K562 (cell line): ENCODE measurements around the gene ZNF691. TPM values are rescaled to one million over a fixed set of nuclear protein-coding genes. Genes with fewer than 3 reads are reported as not detected.

Experiments used
- ATAC-seq: fragments of 200-7000 bp; cut with Tn5 transposase; 3 replicates; pipeline ENCODE4 v1.9.1; 2020; ENCODE audit warnings: moderate library complexity
- Bru-seq: library from RNA; stranded (reverse); fragments of 400-500 nt; gene quantifications from one replicate; lab custom pipeline; 2021; lab: Mats Ljungman, UMichigan
- BruChase-seq, 2 experiments: library from RNA; stranded (reverse); fragments of 400-500 nt; gene quantifications; one replicate each; lab custom pipeline; 2021; lab: Mats Ljungman, UMichigan
- BruUV-seq: library from RNA; stranded (reverse); fragments of 400-500 nt; replicated peaks from 2 replicates; lab custom pipeline; 2021; lab: Mats Ljungman, UMichigan
- CTCF ChIA-PET: fragments of 300-600 bp; formaldehyde crosslinking; extraction: SDS; loops from one replicate; lab custom pipeline; 2021; ENCODE audit warnings: low intra/inter-chr PET ratio; lab: Yijun Ruan, JAX
- POLR2A ChIA-PET: fragments of 300-600, 350-650 bp; sonication (Branson Sonifier 250); formaldehyde crosslinking; extraction: SDS; loops from one replicate; lab custom pipeline; 2021; ENCODE audit warnings: antibody characterized with exemption, inconsistent platforms; lab: Yijun Ruan, JAX
- DNase-seq, 4 experiments: peaks; one replicate each; pipeline versions ENCODE4 v3.0.0 to v3.0.0-alpha.2; 2011 to 2018; ENCODE audit warnings: low spot score in 3 of 4, mixed read lengths in 3 of 4; ENCODE audit errors: extremely low read depth in 1 of 4
- FAIRE-seq: peaks from 2 replicates; lab custom pipeline; 2011; peaks lifted over from hg19 to GRCh38; lab: Jason Lieb, UNC
- H2AFZ ChIP-seq: 2 replicates; pipeline ENCODE4 v1.6.0; 2011; ENCODE audit warnings: low read depth, low read length, control low read depth, inconsistent platforms
- H3K27ac ChIP-seq: fragments of 200-600 bp; 3 replicates; pipeline ENCODE4 v1.8.0; 2011; ENCODE audit warnings: low read depth, mild to moderate bottlenecking, control low read depth, inconsistent platforms, low read length, moderate library complexity, mixed read lengths; ENCODE audit errors: extremely low read depth
- H3K27me3 ChIP-seq, 2 experiments: fragments of 300-600 bp in 1 of 2; 2 replicates in 1 of 2; 3 replicates in 1 of 2; pipeline versions ENCODE4 v1.6.0 to v1.8.0; 2011; ENCODE audit warnings: inconsistent platforms in 2 of 2, low read length in 2 of 2, mild to moderate bottlenecking in 1 of 2, mixed read lengths in 1 of 2, moderate library complexity in 1 of 2; ENCODE audit not compliant: control insufficient read depth in 2 of 2, insufficient read depth in 2 of 2
- H3K36me3 ChIP-seq: fragments of 300-600 bp; 3 replicates; pipeline ENCODE4 v1.8.0; 2011; ENCODE audit warnings: mild to moderate bottlenecking, low read length, inconsistent platforms; ENCODE audit not compliant: control insufficient read depth, insufficient read depth
- H3K4me1 ChIP-seq, 2 experiments: fragments of 200-600 bp in 1 of 2; replicated peaks in 1 of 2; 2 replicates in 1 of 2; 3 replicates in 1 of 2; pipeline versions ENCODE4 v1.5.1 to v1.8.0; 2011; ENCODE audit warnings: inconsistent platforms in 2 of 2, low read length in 2 of 2, mild to moderate bottlenecking in 1 of 2, mixed read lengths in 1 of 2, moderate library complexity in 1 of 2; ENCODE audit not compliant: control insufficient read depth in 2 of 2, insufficient read depth in 2 of 2
- H3K4me2 ChIP-seq: 2 replicates; pipeline ENCODE4 v1.6.1; 2011; ENCODE audit warnings: low read length, control low read depth, inconsistent platforms, mixed read lengths; ENCODE audit not compliant: insufficient read depth
- H3K4me3 ChIP-seq: fragments of 200-600 bp; sonication (generic), shearing (Covaris generic); 2 replicates; pipeline ENCODE4 v1.5.1; 2016; ENCODE audit warnings: control low read depth, inconsistent platforms
- H3K79me2 ChIP-seq: fragments of 200-600 bp; 3 replicates; pipeline ENCODE4 v1.8.0; 2011; ENCODE audit warnings: low read length, inconsistent platforms; ENCODE audit not compliant: control insufficient read depth, insufficient read depth
- H3K9ac ChIP-seq, 2 experiments: 2 replicates each; pipeline versions ENCODE4 v1.6.0 to v1.6.1; 2011; ENCODE audit warnings: low read depth in 2 of 2, low read length in 2 of 2, control low read depth in 1 of 2, inconsistent platforms in 1 of 2, mild to moderate bottlenecking in 1 of 2, mixed read lengths in 1 of 2; ENCODE audit not compliant: insufficient read depth in 1 of 2
- H3K9me1 ChIP-seq: one replicate; pipeline ENCODE4 v1.6.0; 2011; ENCODE audit warnings: inconsistent platforms, mild to moderate bottlenecking, low read length, moderate library complexity; ENCODE audit not compliant: control insufficient read depth, insufficient read depth
- H3K9me3 ChIP-seq: replicated peaks from 2 replicates; pipeline ENCODE4 v1.5.1; 2011; ENCODE audit warnings: low read depth, low read length, inconsistent platforms; ENCODE audit not compliant: control insufficient read depth, insufficient read depth
- H4K20me1 ChIP-seq: replicated peaks from 2 replicates; pipeline ENCODE4 v1.6.1; 2011; ENCODE audit warnings: low read length, inconsistent platforms, mixed read lengths; ENCODE audit not compliant: control insufficient read depth, insufficient read depth
- BRCA1 ChIP-seq, 2 experiments: fragments of 450-650 bp in 1 of 2; sonication (generic) in 1 of 2; formaldehyde crosslinking in 1 of 2; IDR thresholded peaks; 2 replicates each; pipeline versions ENCODE4 v1.5.0 to v1.6.1; 2017 to 2020; ENCODE audit warnings: mild to moderate bottlenecking in 1 of 2, missing genetic modification reagents in 1 of 2
- BRF2 ChIP-seq: IDR thresholded peaks from 3 replicates; pipeline ENCODE4 v1.6.1; 2011; ENCODE audit warnings: borderline replicate concordance, mild to moderate bottlenecking; ENCODE audit not compliant: insufficient read length, insufficient read depth
- CEBPG ChIP-seq, 3 experiments: fragments of 200-800 bp in 1 of 3; sonication (Bioruptor generic) in 1 of 3; sonication (generic) in 1 of 3; formaldehyde crosslinking in 1 of 3; IDR thresholded peaks in 2 of 3; conservative IDR thresholded peaks in 1 of 3; 2 replicates each; pipeline versions ENCODE4 v1.6.1 to v1.8.0; 2016 to 2022; ENCODE audit warnings: missing compliant biosample characterization in 2 of 3, missing genetic modification characterization in 2 of 3, mild to moderate bottlenecking in 1 of 3, missing genetic modification reagents in 1 of 3
- CHD4 ChIP-seq: fragments of 200-600 bp; sonication (generic); IDR thresholded peaks from 3 replicates; pipeline ENCODE4 v1.6.1; 2012; ENCODE audit warnings: low read depth, mild to moderate bottlenecking, mixed read lengths, low read length, inconsistent platforms; ENCODE audit not compliant: insufficient read depth, insufficient replicate concordance, poor library complexity, severe bottlenecking
- NR2C1 ChIP-seq, 2 experiments: fragments of 450-650 bp; IDR thresholded peaks; 2 replicates each; pipeline ENCODE4 v1.6.1; 2017; ENCODE audit warnings: mild to moderate bottlenecking in 2 of 2, antibody characterized with exemption in 1 of 2, inconsistent platforms in 1 of 2, missing compliant biosample characterization in 1 of 2, missing genetic modification characterization in 1 of 2
- PCBP2 ChIP-seq: fragments of 200-400 bp; formaldehyde crosslinking; IDR thresholded peaks from 2 replicates; pipeline ENCODE4 v1.6.1; 2018; ENCODE audit warnings: low read length, low read depth, mild to moderate bottlenecking, moderate library complexity; ENCODE audit not compliant: poor library complexity, severe bottlenecking
- SMC3 ChIP-seq: conservative IDR thresholded peaks from 2 replicates; pipeline ENCODE4 v1.6.1; 2011; ENCODE audit warnings: low read depth, low read length, improper control_type of control experiment; ENCODE audit not compliant: insufficient read depth
- SREBF2 ChIP-seq: sonication (generic); formaldehyde crosslinking; IDR thresholded peaks from 2 replicates; pipeline ENCODE4 v1.4.0; 2020; ENCODE audit warnings: mild to moderate bottlenecking, missing genetic modification reagents
- ZNF436 ChIP-seq: fragments of 250-450, 450-650 bp; sonication (Bioruptor Pico); formaldehyde crosslinking; IDR thresholded peaks from 2 replicates; pipeline ENCODE4 v1.7.0; 2020; ENCODE audit warnings: mild to moderate bottlenecking
- ZNF764 ChIP-seq: fragments of 250-450 bp; sonication (Bioruptor Pico); IDR thresholded peaks from 2 replicates; pipeline ENCODE4 v1.4.0; 2020; ENCODE audit warnings: low read depth, mild to moderate bottlenecking, moderate library complexity
- WGBS: fragments of 100-300 bp; shearing (Covaris generic); methylation state at CpG from one replicate; pipeline ENCODE4 v1.1.6; 2016; ENCODE audit warnings: low coverage, mixed read lengths; ENCODE audit not compliant: insufficient coverage; ENCODE audit errors: missing lambda C conversion rate; 5-methylcytosine and 5-hydroxymethylcytosine counted together
- in situ Hi-C: fragments of 300-500 bp; cut with MboI; formaldehyde crosslinking; loops from 4 replicates; pipeline ENCODE4 v1.15.0; 2018; ENCODE audit warnings: inconsistent platforms, mixed read lengths
- intact Hi-C: fragments of 100-400 bp; cut with micrococcal nuclease; formaldehyde crosslinking; loops from 2 replicates; pipeline ENCODE4 v1.14.2; 2022
- long read RNA-seq, 3 experiments: library from polyadenylated mRNA in 2 of 3; library from RNA in 1 of 3; unstranded in 2 of 3; stranded (forward) in 1 of 3; transcript quantifications; one replicate each; pipeline ENCODE4 v2.0.0, GENCODE V29; 2019 to 2022
- polyA minus RNA-seq, 3 experiments: library from RNA; depleted of rRNA, polyadenylated mRNA; stranded (reverse); fragments of >200 nt; gene quantifications; 2 replicates each; pipeline ENCODE4 v1.2.3, GENCODE V29; 2011
- polyA plus RNA-seq, 8 experiments: library from polyadenylated mRNA; depleted of rRNA in 4 of 8; stranded (reverse) in 5 of 8; unstranded in 3 of 8; fragments of >200 nt; fragmentation: Nextera tagmentation in 2 of 8; fragmentation: Illumina TruSeq in 1 of 8; extraction: Ambion mirVana in 2 of 8; extraction: Trizol in 1 of 8; gene quantifications; 2 replicates each; pipeline versions ENCODE4 v1.2.1 to v1.2.3, GENCODE V29; 2011 to 2014; ENCODE audit warnings: inconsistent platforms in 1 of 8, missing spikeins in 1 of 8
- total RNA-seq, 7 experiments: library from RNA; depleted of rRNA in 6 of 7; stranded (reverse); fragments of >200 nt in 6 of 7; fragmentation: Illumina TruSeq in 2 of 7; extraction: Trizol in 2 of 7; gene quantifications; 2 replicates each; pipeline versions ENCODE4 v1.2.1 to v1.2.3, GENCODE V29; 2011 to 2021; ENCODE audit warnings: low replicate concordance in 1 of 7

The ZNF691 gene
- 18.1 and 22.3 TPM in 2 replicates for total RNA-seq (2011; cell fraction: chromatin; rRNA removed; ENCODE audit: low replicate concordance)
- 12.2 and 16.0 TPM in 2 replicates for total RNA-seq (2011; cell fraction: nucleolus; rRNA removed)
- total RNA-seq (2011; cell fraction: nucleoplasm; rRNA removed) = 13.1 and 18.3 TPM in 2 replicates
- total RNA-seq (2014; rRNA removed) = 14.8 and 17.4 TPM in 2 replicates
- 10.8 and 11.8 TPM in 2 replicates for total RNA-seq (2014; rRNA removed; fragmentation: Illumina TruSeq; extraction: Trizol)
- 9.2 and 10.7 TPM in 2 replicates for total RNA-seq (2015; rRNA removed; fragmentation: Illumina TruSeq; extraction: Trizol)
- 11.7 and 15.2 TPM in 2 replicates for total RNA-seq (2021)
- 11.6 and 11.9 TPM in 2 replicates for polyA plus RNA-seq (2011; rRNA removed)
- 11.9 and 13.0 TPM in 2 replicates for polyA plus RNA-seq (2011; cell fraction: cytosol; rRNA removed)
- 30.8 and 50.7 TPM in 2 replicates for polyA plus RNA-seq (2011; cell fraction: nucleus; rRNA removed)
- polyA plus RNA-seq (2012) = 12.4 and 15.2 TPM in 2 replicates
- 19.0 and 21.6 TPM in 2 replicates for polyA plus RNA-seq (2014; fragmentation: Illumina TruSeq; extraction: Trizol)
- polyA plus RNA-seq (2014; fragmentation: Nextera tagmentation; extraction: Ambion mirVana) = 10 to 100 TPM; 20.0 to 30.4 TPM
- polyA plus RNA-seq (2014; rRNA removed) = 10.7 and 14.0 TPM in 2 replicates
- 6.7 and 7.1 TPM in 2 replicates for polyA minus RNA-seq (2011; rRNA and poly(A)+ RNA removed)
- polyA minus RNA-seq (2011; cell fraction: cytosol; rRNA and poly(A)+ RNA removed) = 2.5 and 3.7 TPM in 2 replicates
- 11.0 and 16.6 TPM in 2 replicates for polyA minus RNA-seq (2011; cell fraction: nucleus; rRNA and poly(A)+ RNA removed)
- Bru-seq, nascent RNA = percentile 88 among the genes with signal in this experiment
- percentile 76 among the genes with signal in this experiment for BruChase-seq, experiment 1, labeled RNA remaining after a 2-hour chase
- percentile 73 among the genes with signal in this experiment for BruChase-seq, experiment 2, labeled RNA remaining after a 6-hour chase
- long read RNA-seq, experiment 1, transcript ZNF691-206 (2 exons, 1,577 nt) = minor isoform, 10 of 40 reads
- long read RNA-seq, experiment 1, transcript ZNF691-201 (4 exons, 1,910 nt) = major isoform, 13 of 40 reads
- long read RNA-seq, experiment 1, partial matches to known transcripts = 4 of 40 reads
- long read RNA-seq, experiment 1, other reads (novel, unspliced or antisense) = 10 of 40 reads
- long read RNA-seq, experiment 2, partial matches to known transcripts = 13 of 18 reads
- long read RNA-seq, experiment 2, other reads (novel, unspliced or antisense) = 1 of 18 reads
- long read RNA-seq, experiment 3, transcript ZNF691-201 (4 exons, 1,910 nt) = major isoform, 8 of 23 reads
- long read RNA-seq, experiment 3, partial matches to known transcripts = 1 of 23 reads
- long read RNA-seq, experiment 3, other reads (novel, unspliced or antisense) = 5 of 23 reads

- POLR2A ChIA-PET = interaction anchor here (0.6 to 6.4 kb wide), 20 partner anchors 10 to 1785 kb away, joined by 3 to 94 read pairs (median 4); partner anchors contain the start of genes C1orf50, ERMAP, P3H1 and SVBP
- TF ChIP-seq PCBP2 (no peak), ZNF436 (CRISPR knock-in tag) (no peak), SREBF2 (CRISPR knock-in tag) (no peak), SMC3 (no peak), CHD4 (no peak), BRF2 (no peak), BRCA1 (IDR thresholded peaks at IDR 0.05) (no peak), BRCA1 (CRISPR knock-in tag; IDR thresholded peaks at IDR 0.05) (no peak), ZNF764 (CRISPR knock-in tag) (no peak), NR2C1 (IDR thresholded peaks at IDR 0.05) (peak; percentile 87), NR2C1 (tag; IDR thresholded peaks at IDR 0.05) (peak; percentile 89), CEBPG (CRISPR knock-in tag; IDR thresholded peaks at IDR 0.05) (no peak), CEBPG (tag; conservative IDR thresholded peaks at IDR 0.05 in 1 of 2, IDR thresholded peaks at IDR 0.05 in 1 of 2) (no peak)
These were observed at the start of gene ZNF691 for GRCh38 chr1:42846257-42847110. ZNF691 (plus strand) TSS chr1:42846613; CDS start chr1:42849659, 3,046 bp downstream.

More at GRCh38 chr1:42846257-42847110, at the start of gene ZNF691:
- CTCF ChIA-PET = no interaction called here
- Histone ChIP-seq H3K27me3 (no peaks in the 10 kb centered on the region), H4K20me1 (no peaks in the 10 kb centered on the region), H3K4me3 (peak within 1 kb of the TSS; percentile 70), H3K79me2 (peaks cover 34% of the 10 kb centered on the region), H3K36me3 (peaks cover 56% of the 10 kb centered on the region), H3K9me3 (no peaks in the 10 kb centered on the region), H3K4me1 (peaks cover 18 to 32% of the 10 kb centered on the region in 2 experiments), H3K9me1 (no peaks in the 10 kb centered on the region), H2AFZ (peak within 1 kb of the TSS; percentile 89), H3K9ac (peak within 1 kb of the TSS; percentile 86 to 95), H3K27ac (peak within 1 kb of the TSS; percentile 83), H3K4me2 (peak within 1 kb of the TSS; percentile 96)
- peak; percentile 99 for FAIRE-seq
- in situ Hi-C loops = no loop called here
- ATAC-seq = peak; percentile 98
- 0% methylated on average over 50 of the region's 50 CpGs for WGBS
- DNase-seq = peak; percentile 98 to 99 (median 98)
- BruUV-seq = no TSS peak
- intact Hi-C loops = loop anchor here (2.0 to 5.0 kb wide), 2 partner anchors 22 to 79 kb away; partner anchors contain the start of genes C1orf50 and P3H1
